ENCODE data around the gene ROPN1L. TPM values are rescaled to one million over a fixed set of nuclear protein-coding genes. Genes with fewer than 3 reads are reported as not detected.

ROPN1L gene
- total and polyA plus RNA-seq, 2 of the 8 experiments (the other 6 are each of a cell fraction or from before 2014, with no cell fraction given) = 0.24 to 0.73 TPM

GRCh38 chr5:10491673-10492026 is 50.0 kb downstream of the ROPN1L start:
- Histone ChIP-seq H3K27ac (ENCODE audit: low read depth, low read length) (no peak overlapping the region), H4K8ac (ENCODE audit: extremely low read depth, insufficient read depth, low read length) (no peak overlapping the region), H3K14ac (ENCODE audit: insufficient read length) (no peak overlapping the region), H2BK12ac (ENCODE audit: low read depth, low read length) (no peak overlapping the region), H3K4me2 (ENCODE audit: insufficient read depth in 1 of 2, low read depth in 2 of 2, low read length in 2 of 2) (no peak overlapping the region), H4K5ac (ENCODE audit: insufficient read length, low read depth, low read length) (no peak overlapping the region), H3K79me1 (ENCODE audit: low read depth, low read length) (no peaks in the 10 kb centered on the region), H3K4me3 (ENCODE audit: extremely low read depth in 1 of 4, insufficient read depth in 2 of 4, low read depth in 3 of 4, low read length in 4 of 4) (no peak overlapping the region), H2BK15ac (ENCODE audit: low read length) (no peak overlapping the region; the same call in 1 of the 2 replicates), H3K23me2 (ENCODE audit: low read depth, low read length) (no peaks in the 10 kb centered on the region), H2BK120ac (replicated peaks; ENCODE audit: low read depth, low read length) (no peak overlapping the region), H3K9ac (replicated peaks in 1 of 4; ENCODE audit: extremely low read depth in 1 of 4, low read depth in 3 of 4, low read length in 3 of 4) (no peak overlapping the region), H4K20me1 (replicated peaks in 1 of 2; ENCODE audit: control insufficient read depth in 1 of 2, insufficient read depth in 2 of 2, low read length in 2 of 2) (no peaks in the 10 kb centered on the region), H3K18ac (ENCODE audit: extremely low read depth, low read length) (no peak overlapping the region), H3K23ac (ENCODE audit: insufficient read length) (no peak overlapping the region), H3K4ac (replicated peaks; ENCODE audit: insufficient read length, low read depth, low read length) (no peak overlapping the region), H3K27me3 (replicated peaks in 1 of 4; ENCODE audit: control insufficient read depth in 3 of 4, extremely low read depth in 1 of 4, insufficient read depth in 3 of 4, low read length in 3 of 4) (no peaks in the 10 kb centered on the region), H3K56ac (replicated peaks; ENCODE audit: insufficient read length, low read depth, low read length) (no peak overlapping the region), H2BK20ac (ENCODE audit: low read length) (no peak overlapping the region), H2AK5ac (ENCODE audit: low read depth, low read length) (no peak overlapping the region), H2BK5ac (ENCODE audit: low read depth, low read length) (no peak overlapping the region), H3K9me3 (ENCODE audit: insufficient read depth in 2 of 2, low read depth in 1 of 2, low read length in 1 of 2) (peaks cover 14 to 22% of the 10 kb centered on the region in 2 experiments), H2AFZ (ENCODE audit: low read length) (no peak overlapping the region), H3K36me3 (ENCODE audit: control insufficient read depth in 2 of 4, insufficient read depth in 4 of 4, low read length in 3 of 4) (no peaks in the 10 kb centered on the region), H4K91ac (replicated peaks; ENCODE audit: insufficient read length, low read length) (no peak overlapping the region), H3K79me2 (ENCODE audit: control insufficient read depth in 1 of 2, insufficient read depth in 2 of 2, low read length in 2 of 2) (no peaks in the 10 kb centered on the region), H3K4me1 (replicated peaks in 1 of 4; ENCODE audit: control insufficient read depth in 3 of 4, insufficient read depth in 4 of 4, low read length in 3 of 4) (peaks cover 0 to 5% (median 0%) of the 10 kb centered on the region in 4 experiments; a peak in 2 of 7 replicates)
- 93% methylated on average over 9 of the region's 9 CpGs; no CpG with 5 or more reads in 1 of the 2 experiments for WGBS, 2 experiments (ENCODE audit: extremely low coverage in 1 of 2, insufficient coverage in 1 of 2, insufficient read length in 1 of 2, insufficient replicate concordance in 2 of 2, low coverage in 1 of 2, low lambda C conversion rate in 2 of 2, missing lambda C conversion rate in 1 of 2)
- POLR2A ChIA-PET (ENCODE audit: partially characterized antibody) = no interaction called here
- FAIRE-seq = no peak
- CTCF ChIA-PET (ENCODE audit: partially characterized antibody) = interaction anchor here (2.0 to 6.9 kb wide), 2 partner anchors 9 to 16 kb away, joined by 5 to 80 read pairs; no protein-coding TSS in a partner anchor
- no peak for DNase-seq (ENCODE audit: low read depth in 1 of 2, low spot score in 2 of 2)
- TF ChIP-seq GABPA (IDR thresholded peaks at IDR 0.05; ENCODE audit: borderline replicate concordance, insufficient read depth, low read length) (no peak), TEAD4 (IDR thresholded peaks at IDR 0.05; ENCODE audit: low read depth, low read length) (no peak), BRCA1 (IDR thresholded peaks at IDR 0.05; ENCODE audit: low read depth, low read length) (no peak), SRF (IDR thresholded peaks at IDR 0.05; ENCODE audit: low read depth, low read length) (no peak), SP1 (IDR thresholded peaks at IDR 0.05; ENCODE audit: low read depth, low read length) (no peak), GTF2F1 (IDR thresholded peaks at IDR 0.05; ENCODE audit: borderline replicate concordance, low read depth, low read length) (no peak), ASH2L (IDR thresholded peaks at IDR 0.05; ENCODE audit: low read length) (no peak), NANOG (IDR thresholded peaks at IDR 0.05; ENCODE audit: insufficient read depth, low read depth, low read length, poor library complexity, severe bottlenecking) (no peak), RXRA (IDR thresholded peaks at IDR 0.05; ENCODE audit: insufficient read depth, low read depth, low read length) (no peak), PHF8 (conservative IDR thresholded peaks at IDR 0.05; ENCODE audit: low read depth, low read length) (no peak)

Data from H1 (cell line).